ENCODE measurements around the gene MOSMO. TPM values are rescaled to one million over a fixed set of nuclear protein-coding genes. Genes with fewer than 3 reads are reported as not detected.
"Not testable (repeated sequence)": the region's sequence is repeated elsewhere in the genome, so short reads cannot be mapped to it uniquely, and the experiment has no call there.

MOSMO gene
- total RNA-seq, 2 donors from 2014 or later, result 16.1 to 33.6 TPM

DNA sequence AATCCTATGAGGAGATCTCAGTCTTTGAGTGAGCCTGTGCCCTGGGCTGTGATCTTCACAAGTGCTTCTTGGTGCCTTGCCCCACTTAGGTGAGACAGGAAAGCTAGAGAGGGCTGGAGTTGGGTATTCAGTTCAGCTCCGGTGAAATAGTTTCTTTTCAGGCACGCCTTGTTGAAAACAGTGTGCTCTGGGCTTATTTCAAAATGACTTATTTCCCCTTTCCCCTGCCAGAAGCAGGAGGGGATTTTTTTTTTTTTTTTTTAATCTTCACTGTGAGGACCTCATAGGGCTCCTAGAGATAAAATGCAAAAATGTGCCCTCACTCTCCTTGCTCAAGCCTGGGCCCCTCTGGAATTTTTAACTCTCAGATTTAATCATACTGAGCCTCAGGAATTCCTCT lies 27.2 kb downstream of the MOSMO start:
- ATAC-seq (ENCODE audit: insufficient number of reproducible peaks, low FRiP score, low read depth) (no peak), DNase-seq (ENCODE audit: low spot score) (no peak)
- H3K4me1 ChIP-seq (ENCODE audit: control insufficient read depth in 1 of 2, low read depth in 2 of 2), result no peaks in the 10 kb centered on the region
- no peak overlapping the region for H3K4me3 ChIP-seq
- no peaks in the 10 kb centered on the region for H3K9me3 ChIP-seq
- no peaks in the 10 kb centered on the region for H3K36me3 ChIP-seq
- no peaks in the 10 kb centered on the region for H3K27me3 ChIP-seq (replicated peaks; ENCODE audit: insufficient read depth)
- TF ChIP-seq, protein P1, sequence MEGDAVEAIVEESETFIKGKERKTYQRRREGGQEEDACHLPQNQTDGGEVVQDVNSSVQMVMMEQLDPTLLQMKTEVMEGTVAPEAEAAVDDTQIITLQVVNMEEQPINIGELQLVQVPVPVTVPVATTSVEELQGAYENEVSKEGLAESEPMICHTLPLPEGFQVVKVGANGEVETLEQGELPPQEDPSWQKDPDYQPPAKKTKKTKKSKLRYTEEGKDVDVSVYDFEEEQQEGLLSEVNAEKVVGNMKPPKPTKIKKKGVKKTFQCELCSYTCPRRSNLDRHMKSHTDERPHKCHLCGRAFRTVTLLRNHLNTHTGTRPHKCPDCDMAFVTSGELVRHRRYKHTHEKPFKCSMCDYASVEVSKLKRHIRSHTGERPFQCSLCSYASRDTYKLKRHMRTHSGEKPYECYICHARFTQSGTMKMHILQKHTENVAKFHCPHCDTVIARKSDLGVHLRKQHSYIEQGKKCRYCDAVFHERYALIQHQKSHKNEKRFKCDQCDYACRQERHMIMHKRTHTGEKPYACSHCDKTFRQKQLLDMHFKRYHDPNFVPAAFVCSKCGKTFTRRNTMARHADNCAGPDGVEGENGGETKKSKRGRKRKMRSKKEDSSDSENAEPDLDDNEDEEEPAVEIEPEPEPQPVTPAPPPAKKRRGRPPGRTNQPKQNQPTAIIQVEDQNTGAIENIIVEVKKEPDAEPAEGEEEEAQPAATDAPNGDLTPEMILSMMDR (IDR thresholded peaks at IDR 0.05), result no peak
- H3K27ac ChIP-seq, result no peak overlapping the region

- not testable (repeated sequence) for H3K4me3 ChIP-seq; H3K27me3 ChIP-seq (replicated peaks; ENCODE audit: insufficient read depth); H3K27ac ChIP-seq; H3K4me1 ChIP-seq (ENCODE audit: control insufficient read depth in 1 of 2, low read depth in 2 of 2); DNase-seq (ENCODE audit: low spot score); H3K36me3 ChIP-seq; H3K9me3 ChIP-seq; ATAC-seq (ENCODE audit: insufficient number of reproducible peaks, low FRiP score, low read depth)
Observed at GRCh38 chr16:22043882-22044281, 36.0 kb downstream of the MOSMO start.

DNA sequence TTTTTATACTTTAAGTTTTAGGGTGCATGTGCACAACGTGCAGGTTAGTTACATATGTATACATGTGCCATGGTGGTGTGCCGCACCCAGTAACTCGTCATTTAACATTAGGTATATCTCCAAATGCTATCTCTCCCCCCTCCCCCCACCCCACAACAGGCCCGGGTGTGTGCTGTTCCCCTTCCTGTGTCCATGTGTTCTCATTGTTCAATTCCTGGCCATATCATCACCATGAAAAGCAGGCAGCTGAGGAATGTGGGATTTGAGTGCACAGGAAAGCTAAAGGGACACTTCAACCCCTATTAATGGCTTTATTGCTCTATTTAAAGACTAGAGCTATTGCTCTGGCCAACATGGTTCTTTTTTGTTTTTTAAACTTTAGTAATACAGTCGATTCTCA lies 38.0 kb downstream of the MOSMO start:
- H3K9me3 ChIP-seq; ATAC-seq (ENCODE audit: insufficient number of reproducible peaks, low FRiP score, low read depth); H3K4me3 ChIP-seq; H3K36me3 ChIP-seq; H3K27ac ChIP-seq; H3K27me3 ChIP-seq (replicated peaks; ENCODE audit: insufficient read depth); DNase-seq (ENCODE audit: low spot score); H3K4me1 ChIP-seq (ENCODE audit: control insufficient read depth in 1 of 2, low read depth in 2 of 2): not testable (repeated sequence)

DNA sequence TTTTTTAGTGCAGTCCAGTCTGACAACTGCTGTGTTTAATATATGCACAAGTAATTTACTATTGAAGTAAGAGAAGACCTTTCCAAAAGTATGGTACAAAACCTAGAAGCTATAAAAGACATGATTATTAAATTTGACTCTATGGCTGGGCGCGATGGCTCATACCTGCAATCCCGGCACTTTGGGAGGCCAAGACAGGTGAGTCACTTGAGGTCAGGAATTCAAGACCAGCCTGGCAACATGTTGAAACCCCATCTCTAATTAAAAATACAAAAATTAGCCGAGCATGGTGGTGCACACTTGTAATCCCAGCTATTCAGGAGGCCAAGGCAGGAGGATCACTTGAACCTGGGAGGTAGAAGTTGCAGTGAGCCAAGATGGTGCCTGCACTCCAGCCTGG lies 43.1 kb downstream of the MOSMO start:
- no peaks in the 10 kb centered on the region for H3K36me3 ChIP-seq
- no peak overlapping the region for H3K27ac ChIP-seq
- DNase-seq (ENCODE audit: low spot score) (no peak), ATAC-seq (ENCODE audit: insufficient number of reproducible peaks, low FRiP score, low read depth) (no peak)
- no peaks in the 10 kb centered on the region for H3K27me3 ChIP-seq (replicated peaks; ENCODE audit: insufficient read depth)
- no peak overlapping the region for H3K4me3 ChIP-seq
- TF ChIP-seq, protein P1 (IDR thresholded peaks at IDR 0.05), result no peak
- H3K9me3 ChIP-seq, result no peaks in the 10 kb centered on the region
- H3K4me1 ChIP-seq (ENCODE audit: control insufficient read depth in 1 of 2, low read depth in 2 of 2), result no peaks in the 10 kb centered on the region

DNA sequence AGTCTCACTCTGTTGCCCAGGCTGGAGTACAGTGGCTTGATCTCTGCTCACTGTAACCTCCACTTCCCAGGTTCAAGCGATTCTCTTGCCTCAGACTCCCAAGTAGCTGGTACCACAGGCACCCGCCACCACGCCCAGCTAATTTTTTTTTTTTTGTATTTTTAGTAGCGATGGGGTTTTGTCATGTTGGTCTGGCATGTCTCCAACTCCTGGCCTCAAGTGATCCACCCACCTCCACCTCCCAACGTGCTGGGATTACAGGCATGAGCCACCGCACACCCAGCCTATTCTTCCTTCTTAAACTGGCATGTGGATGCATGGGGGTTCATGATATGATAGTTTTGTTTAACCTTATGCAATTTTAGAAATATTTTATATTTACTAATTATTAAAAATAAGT lies 45.1 kb downstream of the MOSMO start:
- no peak overlapping the region for H3K27ac ChIP-seq
- no peaks in the 10 kb centered on the region for H3K4me1 ChIP-seq (ENCODE audit: control insufficient read depth in 1 of 2, low read depth in 2 of 2)
- DNase-seq (ENCODE audit: low spot score) (no peak), ATAC-seq (ENCODE audit: insufficient number of reproducible peaks, low FRiP score, low read depth) (no peak)
- H3K9me3 ChIP-seq, result no peaks in the 10 kb centered on the region
- no peak overlapping the region for H3K4me3 ChIP-seq
- H3K27me3 ChIP-seq (replicated peaks; ENCODE audit: insufficient read depth), result no peaks in the 10 kb centered on the region
- TF ChIP-seq, protein P1 (IDR thresholded peaks at IDR 0.05), result no peak
- H3K36me3 ChIP-seq, result no peaks in the 10 kb centered on the region

- H3K4me3 ChIP-seq, result no peak overlapping the region
- no peaks in the 10 kb centered on the region for H3K36me3 ChIP-seq
- no peaks in the 10 kb centered on the region for H3K4me1 ChIP-seq (ENCODE audit: control insufficient read depth in 1 of 2, low read depth in 2 of 2)
- H3K9me3 ChIP-seq, result no peaks in the 10 kb centered on the region
- no peak overlapping the region for H3K27ac ChIP-seq
- no peak for ATAC-seq (ENCODE audit: insufficient number of reproducible peaks, low FRiP score, low read depth)
- TF ChIP-seq, protein P1 (IDR thresholded peaks at IDR 0.05), result no peak
- DNase-seq (ENCODE audit: low spot score), result no peak
- H3K27me3 ChIP-seq (replicated peaks; ENCODE audit: insufficient read depth), result no peaks in the 10 kb centered on the region
Observed at GRCh38 chr16:22053921-22054341, 46.0 kb downstream of the MOSMO start.

All from thoracic aorta (tissue), 2 donors.